ENCODE data around the gene PM20D2.

The PM20D2 gene

DNA sequence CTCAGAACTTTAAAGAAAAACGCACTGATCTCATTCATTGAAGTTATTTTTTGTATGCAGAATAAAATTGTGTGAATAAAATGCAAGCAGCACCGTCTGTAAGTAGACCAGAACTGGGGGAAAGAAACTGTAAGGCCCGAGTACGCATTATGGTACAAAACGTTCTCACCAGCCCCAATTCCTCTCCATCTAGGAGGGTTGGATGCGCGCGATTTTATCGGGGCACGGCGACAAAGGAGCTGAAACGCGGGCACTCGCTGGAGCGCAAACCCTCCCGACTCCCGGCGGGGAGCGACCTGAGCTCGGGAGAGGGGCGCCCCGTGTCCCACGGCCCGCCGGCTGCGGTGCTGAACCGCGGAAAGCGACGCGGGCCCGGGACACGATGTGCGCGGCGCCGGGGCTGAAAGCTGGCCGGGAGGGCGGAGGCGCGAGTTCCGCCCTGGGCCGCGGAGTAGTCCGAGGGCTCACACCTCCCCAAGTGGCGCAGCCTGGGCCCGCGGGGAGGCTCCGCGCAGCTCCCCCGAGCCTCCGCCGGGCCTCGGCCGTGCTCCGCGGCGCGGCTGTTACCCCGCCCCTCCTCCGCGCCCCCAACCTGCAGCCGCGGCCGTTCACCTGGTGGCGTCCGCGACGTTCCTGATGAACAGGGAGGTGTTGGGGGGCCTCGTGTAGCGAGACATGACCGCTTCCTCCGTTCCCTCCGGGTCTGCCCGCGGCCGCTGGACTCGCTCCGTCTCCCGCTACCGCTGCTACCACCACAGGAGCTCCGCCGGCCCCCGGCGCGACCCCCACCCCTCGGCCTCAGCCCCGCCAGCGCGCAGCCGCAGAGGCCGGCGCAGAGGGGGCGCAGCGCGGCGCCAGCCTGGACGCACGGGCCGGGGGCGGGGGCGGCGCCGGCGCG, 28.4 kb upstream of the PM20D2 start, which contains the start of gene SRSF12:
TSS of gene SRSF12 (minus strand) at position 861 of the 898 bp plus-strand sequence. CDS start at position 677, 184 bp downstream.
- Histone ChIP-seq H3K4me1 (ENCODE audit: control insufficient read depth, low read length) (peaks cover 6% of the 10 kb centered on the region; the same call in 1 of the 2 replicates), H3K4me2 (ENCODE audit: low read length) (peak within 1 kb of the TSS; percentile 73), H3K4me3 (ENCODE audit: low read length) (peak within 1 kb of the TSS; percentile 70), H3K27ac (ENCODE audit: low read depth, low read length) (no peak within 1 kb of the TSS), H3K36me3 (ENCODE audit: control insufficient read depth, low read length) (no peaks in the 10 kb centered on the region), H3F3A (ENCODE audit: control insufficient read depth, insufficient read depth) (no peaks in the 10 kb centered on the region), H4K20me1 (ENCODE audit: control insufficient read depth, insufficient read depth, low read depth, low read length) (no peaks in the 10 kb centered on the region), H3K9me3 (ENCODE audit: control insufficient read depth, insufficient read depth, low read length) (no peaks in the 10 kb centered on the region), H3K27me3 (ENCODE audit: control insufficient read depth, low read length) (peaks cover 16% of the 10 kb centered on the region), H3K79me2 (ENCODE audit: control insufficient read depth, low read length) (no peaks in the 10 kb centered on the region), H3K9me2 (replicated peaks; ENCODE audit: control insufficient read depth, low read length) (no peaks in the 10 kb centered on the region)
- peak; percentile 92; the same call in 1 of the 2 replicates for TF ChIP-seq EZH2phosphoT487 (IDR thresholded peaks at IDR 0.05; ENCODE audit: borderline replicate concordance, low read length)
- TF ChIP-seq, protein P1, sequence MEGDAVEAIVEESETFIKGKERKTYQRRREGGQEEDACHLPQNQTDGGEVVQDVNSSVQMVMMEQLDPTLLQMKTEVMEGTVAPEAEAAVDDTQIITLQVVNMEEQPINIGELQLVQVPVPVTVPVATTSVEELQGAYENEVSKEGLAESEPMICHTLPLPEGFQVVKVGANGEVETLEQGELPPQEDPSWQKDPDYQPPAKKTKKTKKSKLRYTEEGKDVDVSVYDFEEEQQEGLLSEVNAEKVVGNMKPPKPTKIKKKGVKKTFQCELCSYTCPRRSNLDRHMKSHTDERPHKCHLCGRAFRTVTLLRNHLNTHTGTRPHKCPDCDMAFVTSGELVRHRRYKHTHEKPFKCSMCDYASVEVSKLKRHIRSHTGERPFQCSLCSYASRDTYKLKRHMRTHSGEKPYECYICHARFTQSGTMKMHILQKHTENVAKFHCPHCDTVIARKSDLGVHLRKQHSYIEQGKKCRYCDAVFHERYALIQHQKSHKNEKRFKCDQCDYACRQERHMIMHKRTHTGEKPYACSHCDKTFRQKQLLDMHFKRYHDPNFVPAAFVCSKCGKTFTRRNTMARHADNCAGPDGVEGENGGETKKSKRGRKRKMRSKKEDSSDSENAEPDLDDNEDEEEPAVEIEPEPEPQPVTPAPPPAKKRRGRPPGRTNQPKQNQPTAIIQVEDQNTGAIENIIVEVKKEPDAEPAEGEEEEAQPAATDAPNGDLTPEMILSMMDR (IDR thresholded peaks at IDR 0.05; ENCODE audit: low read depth, low read length, poor library complexity, severe bottlenecking) = no peak

DNA sequence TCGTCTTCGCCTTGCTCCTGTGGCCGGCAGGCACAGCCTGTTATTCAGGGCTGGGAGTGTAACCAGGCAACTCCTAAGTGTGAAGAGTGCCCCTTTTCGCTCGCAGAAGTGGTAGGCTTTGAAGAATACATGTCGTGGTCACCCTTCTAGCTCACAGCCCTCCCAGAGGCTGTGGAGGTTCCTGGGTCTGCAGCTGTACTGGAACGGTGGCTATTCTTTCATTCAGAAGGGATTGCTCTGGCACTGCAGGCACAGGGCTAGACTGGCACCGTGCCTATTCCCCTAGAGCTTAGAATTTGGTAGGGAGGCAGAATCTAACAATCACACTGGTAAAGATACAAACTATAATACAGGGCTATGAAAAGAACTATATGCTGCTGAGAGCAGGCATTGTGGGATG, 26.9 kb upstream of the PM20D2 start:
- H4K20me1 ChIP-seq (ENCODE audit: control insufficient read depth, insufficient read depth, low read depth, low read length) = no peaks in the 10 kb centered on the region
- H3K4me2 ChIP-seq (ENCODE audit: low read length) = no peak overlapping the region
- TF ChIP-seq EZH2phosphoT487 (IDR thresholded peaks at IDR 0.05; ENCODE audit: borderline replicate concordance, low read length) = no peak
- TF ChIP-seq, protein P1 (IDR thresholded peaks at IDR 0.05; ENCODE audit: low read depth, low read length, poor library complexity, severe bottlenecking) = no peak
- no peaks in the 10 kb centered on the region for H3K79me2 ChIP-seq (ENCODE audit: control insufficient read depth, low read length)
- no peaks in the 10 kb centered on the region for H3K9me3 ChIP-seq (ENCODE audit: control insufficient read depth, insufficient read depth, low read length)
- H3F3A ChIP-seq (ENCODE audit: control insufficient read depth, insufficient read depth) = no peaks in the 10 kb centered on the region
- H3K36me3 ChIP-seq (ENCODE audit: control insufficient read depth, low read length) = no peaks in the 10 kb centered on the region
- H3K4me3 ChIP-seq (ENCODE audit: low read length) = no peak overlapping the region
- peaks cover 16% of the 10 kb centered on the region for H3K27me3 ChIP-seq (ENCODE audit: control insufficient read depth, low read length)
- H3K4me1 ChIP-seq (ENCODE audit: control insufficient read depth, low read length) = peaks cover 6% of the 10 kb centered on the region; the same call in 1 of the 2 replicates
- H3K27ac ChIP-seq (ENCODE audit: low read depth, low read length) = no peak overlapping the region
- H3K9me2 ChIP-seq (replicated peaks; ENCODE audit: control insufficient read depth, low read length) = no peaks in the 10 kb centered on the region

DNA sequence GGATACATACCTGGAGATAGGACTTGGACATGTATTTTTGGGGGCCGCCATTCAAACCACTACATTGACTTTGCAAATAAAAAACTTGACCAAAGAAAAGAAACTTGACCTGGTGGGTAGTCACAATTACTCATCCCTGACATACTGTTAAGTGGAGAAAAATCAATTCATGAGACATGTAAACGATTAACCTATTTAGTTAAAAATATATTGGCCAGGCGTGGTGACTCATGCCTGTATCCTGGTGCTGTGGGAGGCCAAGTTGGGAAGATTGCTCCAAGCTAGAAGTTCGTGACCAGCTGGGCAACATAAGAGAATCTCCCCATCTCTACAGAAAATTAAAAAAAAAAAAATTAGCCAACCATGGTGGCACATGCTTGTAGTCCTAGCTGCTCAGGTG, 25.5 kb upstream of the PM20D2 start:
- H3F3A ChIP-seq (ENCODE audit: control insufficient read depth, insufficient read depth) = no peaks in the 10 kb centered on the region
- H3K4me1 ChIP-seq (ENCODE audit: control insufficient read depth, low read length) = peaks cover 6% of the 10 kb centered on the region; the same call in 1 of the 2 replicates
- H3K9me3 ChIP-seq (ENCODE audit: control insufficient read depth, insufficient read depth, low read length) = no peaks in the 10 kb centered on the region
- no peak overlapping the region for H3K27ac ChIP-seq (ENCODE audit: low read depth, low read length)
- H3K4me3 ChIP-seq (ENCODE audit: low read length) = no peak overlapping the region
- no peak for TF ChIP-seq EZH2phosphoT487 (IDR thresholded peaks at IDR 0.05; ENCODE audit: borderline replicate concordance, low read length)
- TF ChIP-seq, protein P1 (IDR thresholded peaks at IDR 0.05; ENCODE audit: low read depth, low read length, poor library complexity, severe bottlenecking) = no peak
- H4K20me1 ChIP-seq (ENCODE audit: control insufficient read depth, insufficient read depth, low read depth, low read length) = no peaks in the 10 kb centered on the region
- H3K36me3 ChIP-seq (ENCODE audit: control insufficient read depth, low read length) = no peaks in the 10 kb centered on the region
- H3K9me2 ChIP-seq (replicated peaks; ENCODE audit: control insufficient read depth, low read length) = no peaks in the 10 kb centered on the region
- H3K4me2 ChIP-seq (ENCODE audit: low read length) = no peak overlapping the region
- H3K27me3 ChIP-seq (ENCODE audit: control insufficient read depth, low read length) = peaks cover 16% of the 10 kb centered on the region
- no peaks in the 10 kb centered on the region for H3K79me2 ChIP-seq (ENCODE audit: control insufficient read depth, low read length)

Measured in DOHH2 (cell line).